GM23338 (cell line): ENCODE measurements around the gene SYT10. TPM values are rescaled to one million over a fixed set of nuclear protein-coding genes. Genes with fewer than 3 reads are reported as not detected.

Experiments
- ATAC-seq: fragments of 200-7000 bp; cut with Tn5 transposase; 3 replicates; pipeline ENCODE4 v1.9.1; 2020
- DNase-seq: peaks from one replicate; pipeline ENCODE4 v3.0.0-alpha.2; 2015; ENCODE audit warnings: low spot score
- H2AFZ ChIP-seq: fragments of 200-600 bp; sonication (generic); 2 replicates; pipeline ENCODE4 v1.8.0; 2016; ENCODE audit warnings: antibody characterized with exemption, mild to moderate bottlenecking, moderate library complexity
- H3F3A ChIP-seq: fragments of 200-600 bp; sonication (generic); replicated peaks from 2 replicates; pipeline ENCODE4 v1.8.0; 2017; ENCODE audit warnings: antibody characterized with exemption, mixed run types, low read depth
- H3K27ac ChIP-seq: fragments of 200-600 bp; sonication (generic); 2 replicates; pipeline ENCODE4 v1.6.1; 2016; ENCODE audit warnings: low read depth
- H3K27me3 ChIP-seq: fragments of 200-600 bp; sonication (generic); 2 replicates; pipeline ENCODE4 v1.8.0; 2016; ENCODE audit warnings: mild to moderate bottlenecking, mixed run types, moderate library complexity; ENCODE audit not compliant: insufficient read depth
- H3K36me3 ChIP-seq: fragments of 200-600 bp; sonication (generic); 2 replicates; pipeline ENCODE4 v1.8.0; 2016; ENCODE audit warnings: mild to moderate bottlenecking; ENCODE audit not compliant: insufficient read depth
- H3K4me1 ChIP-seq: fragments of 200-600 bp; sonication (generic); 2 replicates; pipeline ENCODE4 v1.8.0; 2016; ENCODE audit warnings: mild to moderate bottlenecking, moderate library complexity; ENCODE audit not compliant: insufficient read depth
- H3K4me2 ChIP-seq: fragments of 200-600 bp; sonication (generic); 2 replicates; pipeline ENCODE4 v1.7.1; 2017; ENCODE audit warnings: mixed run types
- H3K4me3 ChIP-seq: fragments of 200-600 bp; sonication (generic); 2 replicates; pipeline ENCODE4 v1.6.1; 2016; ENCODE audit warnings: mixed run types
- H3K79me2 ChIP-seq: fragments of 200-600 bp; sonication (generic); replicated peaks from 2 replicates; pipeline ENCODE4 v1.8.0; 2017; ENCODE audit warnings: mild to moderate bottlenecking; ENCODE audit not compliant: insufficient read depth
- H3K9me2 ChIP-seq: fragments of 200-600 bp; sonication (generic); 2 replicates; pipeline ENCODE4 v1.8.0; 2017; ENCODE audit not compliant: insufficient read depth
- H4K20me1 ChIP-seq: fragments of 200-600 bp; sonication (generic); replicated peaks from 2 replicates; pipeline ENCODE4 v1.8.0; 2017; ENCODE audit warnings: mild to moderate bottlenecking; ENCODE audit not compliant: insufficient read depth
- H3K27ac Mint-ChIP-seq: 2 replicates; pipeline ENCODE4 v1.8.0; 2020; ENCODE audit warnings: inconsistent platforms, mild to moderate bottlenecking, moderate library complexity, mixed read lengths
- H3K27me3 Mint-ChIP-seq: 3 replicates; pipeline ENCODE4 v1.8.0; 2022; ENCODE audit warnings: low read depth, mild to moderate bottlenecking, moderate library complexity, mixed read lengths, inconsistent platforms; ENCODE audit not compliant: insufficient read depth, poor library complexity
- H3K36me3 Mint-ChIP-seq: 3 replicates; pipeline ENCODE4 v1.8.0; 2021; ENCODE audit warnings: low read depth, mild to moderate bottlenecking, inconsistent platforms, moderate library complexity, mixed read lengths
- H3K4me1 Mint-ChIP-seq: 3 replicates; pipeline ENCODE4 v1.8.0; 2020; ENCODE audit warnings: mild to moderate bottlenecking, inconsistent platforms, mixed read lengths
- H3K4me3 Mint-ChIP-seq: 3 replicates; pipeline ENCODE4 v1.8.0; 2021; ENCODE audit warnings: moderate library complexity, mild to moderate bottlenecking, inconsistent platforms, mixed read lengths
- H3K9me3 Mint-ChIP-seq: 3 replicates; pipeline ENCODE4 v1.8.0; 2020; ENCODE audit warnings: moderate library complexity, mild to moderate bottlenecking, inconsistent platforms, mixed read lengths
- EZH2 ChIP-seq: fragments of 200-600 bp; sonication (generic); IDR thresholded peaks from one replicate; pipeline ENCODE4 v1.8.0; 2017; ENCODE audit warnings: antibody characterized with exemption, mild to moderate bottlenecking, low read depth; ENCODE audit not compliant: unreplicated experiment
- EZH2phosphoT487 ChIP-seq: fragments of 200-600 bp; sonication (generic); IDR thresholded peaks from one replicate; pipeline ENCODE4 v1.8.1; 2018; ENCODE audit warnings: antibody characterized with exemption; ENCODE audit not compliant: unreplicated experiment
- JUNB ChIP-seq: IDR thresholded peaks from one replicate; pipeline ENCODE4 v1.6.1; 2016; ENCODE audit warnings: antibody characterized with exemption; ENCODE audit not compliant: unreplicated experiment
- NANOG ChIP-seq: IDR thresholded peaks from 2 replicates; pipeline ENCODE4 v1.6.1; 2016; ENCODE audit warnings: antibody characterized with exemption, borderline replicate concordance
- POLR2AphosphoS5 ChIP-seq: IDR thresholded peaks from 2 replicates; pipeline ENCODE4 v1.6.1; 2016; ENCODE audit warnings: antibody characterized with exemption, low read depth
- STAT1 ChIP-seq: IDR thresholded peaks from one replicate; pipeline ENCODE4 v1.6.1; 2016; ENCODE audit warnings: antibody characterized with exemption; ENCODE audit not compliant: unreplicated experiment
- ZNF114 ChIP-seq: fragments of 250-450 bp; sonication (Bioruptor Pico); IDR thresholded peaks from 2 replicates; pipeline ENCODE4 v1.5.0; 2020; ENCODE audit warnings: mild to moderate bottlenecking, moderate library complexity
- polyA plus RNA-seq: library from polyadenylated mRNA; unstranded; fragments of >200 nt; fragmentation: Nextera tagmentation; extraction: Ambion mirVana; gene quantifications from 2 replicates; pipeline ENCODE4 v1.2.1, GENCODE V29; 2016
- total RNA-seq: library from RNA; depleted of rRNA; stranded (reverse); fragments of >200 nt; shearing (Covaris generic); gene quantifications from 2 replicates; pipeline ENCODE4 v1.2.3, GENCODE V29; 2014
- TF ChIP-seq, protein P1 (sequence below), 2 experiments: fragments of 200-600 bp in 1 of 2; sonication (generic) in 1 of 2; conservative IDR thresholded peaks; 2 replicates each; pipeline versions ENCODE4 v1.5.1 to v1.6.1; 2016 to 2017; ENCODE audit warnings: antibody characterized with exemption in 2 of 2, low read depth in 2 of 2, mild to moderate bottlenecking in 2 of 2, moderate library complexity in 1 of 2
- TF ChIP-seq, protein P2 (sequence below): fragments of 250-450 bp; sonication (Bioruptor Pico); IDR thresholded peaks from 2 replicates; pipeline ENCODE4 v1.5.0; 2020; ENCODE audit warnings: mild to moderate bottlenecking, moderate library complexity

SYT10 gene
- total and polyA plus RNA-seq, 2 experiments from 2014 or later = 1.3 to 3.0 TPM

DNA sequence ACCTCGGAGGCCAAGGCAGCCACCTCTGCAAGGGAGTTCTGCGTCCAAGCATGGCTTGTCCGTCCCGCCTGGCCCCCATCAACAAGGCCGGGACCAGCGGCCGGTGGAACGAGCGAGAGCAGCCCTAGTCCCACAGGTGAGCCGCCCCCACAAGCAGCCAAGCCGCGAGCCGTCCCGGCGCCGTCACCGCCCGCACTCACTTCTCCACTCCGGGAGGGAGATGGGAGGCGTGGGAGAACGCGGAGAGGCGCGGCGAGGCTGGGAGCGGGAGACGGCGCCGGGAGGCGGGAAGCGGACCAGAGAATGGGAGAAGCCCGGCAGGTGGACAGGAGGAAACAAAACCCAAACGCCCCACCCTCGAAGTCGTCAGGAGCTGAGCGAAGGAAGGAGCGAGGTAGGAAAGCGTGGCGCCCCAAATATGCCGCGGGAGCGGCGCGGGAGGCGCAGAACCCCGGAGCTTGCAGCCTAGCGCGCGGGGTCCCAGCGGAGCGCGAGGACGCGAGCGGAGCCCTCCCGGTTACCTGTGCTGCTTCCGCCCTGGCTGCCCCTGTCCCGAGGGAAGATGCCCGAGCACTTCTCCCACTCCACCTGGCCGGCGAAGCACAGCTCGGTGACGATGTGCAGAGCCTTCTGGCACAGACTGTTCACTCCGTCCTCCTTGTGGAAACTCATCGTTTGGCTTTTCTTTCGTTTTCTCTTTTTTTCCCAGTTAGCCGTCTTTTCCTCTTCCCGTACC is 600 bp downstream of the SYT10 start:
- H3K4me3 ChIP-seq = peak overlapping the region; percentile 79
- H3K4me1 ChIP-seq = peaks cover 21% of the 10 kb centered on the region
- peaks cover 3% of the 10 kb centered on the region; the same call in 2 of the 3 replicates for H3K9me3 Mint-ChIP-seq
- no peaks in the 10 kb centered on the region for H3K36me3 ChIP-seq
- H3K4me2 ChIP-seq = peak overlapping the region; percentile 92
- no peak overlapping the region for H3K27ac ChIP-seq
- peaks cover 47% of the 10 kb centered on the region for H3K27me3 ChIP-seq
- H4K20me1 ChIP-seq = no peaks in the 10 kb centered on the region
- H2AFZ ChIP-seq = peak overlapping the region; percentile 100
- peaks cover 3% of the 10 kb centered on the region; the same call in 1 of the 3 replicates for H3K36me3 Mint-ChIP-seq
- H3K4me3 Mint-ChIP-seq = peak overlapping the region; percentile 87
- no peaks in the 10 kb centered on the region for H3K9me2 ChIP-seq
- H3K79me2 ChIP-seq = no peaks in the 10 kb centered on the region
- no peaks in the 10 kb centered on the region; the same call in 1 of the 2 replicates for H3F3A ChIP-seq
- TF ChIP-seq POLR2AphosphoS5 (no peak), EZH2phosphoT487 (no peak), STAT1 (no peak), NANOG (no peak)
- TF ChIP-seq, protein P1, sequence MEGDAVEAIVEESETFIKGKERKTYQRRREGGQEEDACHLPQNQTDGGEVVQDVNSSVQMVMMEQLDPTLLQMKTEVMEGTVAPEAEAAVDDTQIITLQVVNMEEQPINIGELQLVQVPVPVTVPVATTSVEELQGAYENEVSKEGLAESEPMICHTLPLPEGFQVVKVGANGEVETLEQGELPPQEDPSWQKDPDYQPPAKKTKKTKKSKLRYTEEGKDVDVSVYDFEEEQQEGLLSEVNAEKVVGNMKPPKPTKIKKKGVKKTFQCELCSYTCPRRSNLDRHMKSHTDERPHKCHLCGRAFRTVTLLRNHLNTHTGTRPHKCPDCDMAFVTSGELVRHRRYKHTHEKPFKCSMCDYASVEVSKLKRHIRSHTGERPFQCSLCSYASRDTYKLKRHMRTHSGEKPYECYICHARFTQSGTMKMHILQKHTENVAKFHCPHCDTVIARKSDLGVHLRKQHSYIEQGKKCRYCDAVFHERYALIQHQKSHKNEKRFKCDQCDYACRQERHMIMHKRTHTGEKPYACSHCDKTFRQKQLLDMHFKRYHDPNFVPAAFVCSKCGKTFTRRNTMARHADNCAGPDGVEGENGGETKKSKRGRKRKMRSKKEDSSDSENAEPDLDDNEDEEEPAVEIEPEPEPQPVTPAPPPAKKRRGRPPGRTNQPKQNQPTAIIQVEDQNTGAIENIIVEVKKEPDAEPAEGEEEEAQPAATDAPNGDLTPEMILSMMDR (conservative IDR thresholded peaks at IDR 0.05; ENCODE audit: low read depth in 2 of 2) = no peak
- peaks cover 17% of the 10 kb centered on the region for H3K4me1 Mint-ChIP-seq
- H3K27ac Mint-ChIP-seq = peak overlapping the region; percentile 30; the same call in 1 of the 2 replicates
- H3K27me3 Mint-ChIP-seq = peaks cover 32% of the 10 kb centered on the region
- peak; percentile 73 for DNase-seq
- peak; percentile 66 for ATAC-seq

DNA sequence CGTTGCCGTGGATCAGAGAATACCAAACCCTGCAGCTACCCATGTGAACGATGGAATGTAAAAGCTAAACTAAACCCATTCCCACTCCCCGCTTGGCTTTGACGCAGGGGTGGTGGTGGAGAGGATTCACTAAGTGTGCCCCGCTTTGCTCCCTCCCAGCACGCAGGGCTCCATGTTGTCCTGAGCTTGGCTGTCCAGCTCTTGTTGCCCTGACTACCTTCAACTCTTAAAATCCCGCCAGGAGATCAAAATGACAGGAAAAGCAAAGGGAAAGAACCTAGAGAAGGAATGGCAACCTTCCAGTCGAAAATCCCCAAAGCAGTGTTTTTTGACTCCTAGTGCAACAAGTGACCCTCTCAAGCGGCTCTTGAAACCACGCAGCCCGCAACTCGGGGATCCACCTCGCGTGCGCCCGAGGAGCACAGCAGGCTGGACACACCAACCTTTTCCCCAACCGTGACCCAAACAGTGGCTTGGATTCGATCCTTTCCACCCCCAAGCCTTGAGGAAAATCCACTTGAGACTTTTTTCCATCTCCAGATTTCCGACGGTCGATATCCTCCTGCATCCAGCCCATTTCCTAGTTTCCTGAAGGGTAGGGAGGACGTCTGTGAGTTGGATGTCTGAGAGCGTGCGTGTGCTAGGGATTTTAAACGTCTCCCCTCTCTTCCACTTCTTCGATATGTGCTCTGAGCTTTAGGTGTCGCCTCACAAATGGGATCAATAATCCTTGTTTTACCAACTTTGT is 1.4 kb downstream of the SYT10 start:
- no peak overlapping the region for H3K27ac Mint-ChIP-seq
- peaks cover 32% of the 10 kb centered on the region for H3K27me3 Mint-ChIP-seq
- TF ChIP-seq, protein P2, sequence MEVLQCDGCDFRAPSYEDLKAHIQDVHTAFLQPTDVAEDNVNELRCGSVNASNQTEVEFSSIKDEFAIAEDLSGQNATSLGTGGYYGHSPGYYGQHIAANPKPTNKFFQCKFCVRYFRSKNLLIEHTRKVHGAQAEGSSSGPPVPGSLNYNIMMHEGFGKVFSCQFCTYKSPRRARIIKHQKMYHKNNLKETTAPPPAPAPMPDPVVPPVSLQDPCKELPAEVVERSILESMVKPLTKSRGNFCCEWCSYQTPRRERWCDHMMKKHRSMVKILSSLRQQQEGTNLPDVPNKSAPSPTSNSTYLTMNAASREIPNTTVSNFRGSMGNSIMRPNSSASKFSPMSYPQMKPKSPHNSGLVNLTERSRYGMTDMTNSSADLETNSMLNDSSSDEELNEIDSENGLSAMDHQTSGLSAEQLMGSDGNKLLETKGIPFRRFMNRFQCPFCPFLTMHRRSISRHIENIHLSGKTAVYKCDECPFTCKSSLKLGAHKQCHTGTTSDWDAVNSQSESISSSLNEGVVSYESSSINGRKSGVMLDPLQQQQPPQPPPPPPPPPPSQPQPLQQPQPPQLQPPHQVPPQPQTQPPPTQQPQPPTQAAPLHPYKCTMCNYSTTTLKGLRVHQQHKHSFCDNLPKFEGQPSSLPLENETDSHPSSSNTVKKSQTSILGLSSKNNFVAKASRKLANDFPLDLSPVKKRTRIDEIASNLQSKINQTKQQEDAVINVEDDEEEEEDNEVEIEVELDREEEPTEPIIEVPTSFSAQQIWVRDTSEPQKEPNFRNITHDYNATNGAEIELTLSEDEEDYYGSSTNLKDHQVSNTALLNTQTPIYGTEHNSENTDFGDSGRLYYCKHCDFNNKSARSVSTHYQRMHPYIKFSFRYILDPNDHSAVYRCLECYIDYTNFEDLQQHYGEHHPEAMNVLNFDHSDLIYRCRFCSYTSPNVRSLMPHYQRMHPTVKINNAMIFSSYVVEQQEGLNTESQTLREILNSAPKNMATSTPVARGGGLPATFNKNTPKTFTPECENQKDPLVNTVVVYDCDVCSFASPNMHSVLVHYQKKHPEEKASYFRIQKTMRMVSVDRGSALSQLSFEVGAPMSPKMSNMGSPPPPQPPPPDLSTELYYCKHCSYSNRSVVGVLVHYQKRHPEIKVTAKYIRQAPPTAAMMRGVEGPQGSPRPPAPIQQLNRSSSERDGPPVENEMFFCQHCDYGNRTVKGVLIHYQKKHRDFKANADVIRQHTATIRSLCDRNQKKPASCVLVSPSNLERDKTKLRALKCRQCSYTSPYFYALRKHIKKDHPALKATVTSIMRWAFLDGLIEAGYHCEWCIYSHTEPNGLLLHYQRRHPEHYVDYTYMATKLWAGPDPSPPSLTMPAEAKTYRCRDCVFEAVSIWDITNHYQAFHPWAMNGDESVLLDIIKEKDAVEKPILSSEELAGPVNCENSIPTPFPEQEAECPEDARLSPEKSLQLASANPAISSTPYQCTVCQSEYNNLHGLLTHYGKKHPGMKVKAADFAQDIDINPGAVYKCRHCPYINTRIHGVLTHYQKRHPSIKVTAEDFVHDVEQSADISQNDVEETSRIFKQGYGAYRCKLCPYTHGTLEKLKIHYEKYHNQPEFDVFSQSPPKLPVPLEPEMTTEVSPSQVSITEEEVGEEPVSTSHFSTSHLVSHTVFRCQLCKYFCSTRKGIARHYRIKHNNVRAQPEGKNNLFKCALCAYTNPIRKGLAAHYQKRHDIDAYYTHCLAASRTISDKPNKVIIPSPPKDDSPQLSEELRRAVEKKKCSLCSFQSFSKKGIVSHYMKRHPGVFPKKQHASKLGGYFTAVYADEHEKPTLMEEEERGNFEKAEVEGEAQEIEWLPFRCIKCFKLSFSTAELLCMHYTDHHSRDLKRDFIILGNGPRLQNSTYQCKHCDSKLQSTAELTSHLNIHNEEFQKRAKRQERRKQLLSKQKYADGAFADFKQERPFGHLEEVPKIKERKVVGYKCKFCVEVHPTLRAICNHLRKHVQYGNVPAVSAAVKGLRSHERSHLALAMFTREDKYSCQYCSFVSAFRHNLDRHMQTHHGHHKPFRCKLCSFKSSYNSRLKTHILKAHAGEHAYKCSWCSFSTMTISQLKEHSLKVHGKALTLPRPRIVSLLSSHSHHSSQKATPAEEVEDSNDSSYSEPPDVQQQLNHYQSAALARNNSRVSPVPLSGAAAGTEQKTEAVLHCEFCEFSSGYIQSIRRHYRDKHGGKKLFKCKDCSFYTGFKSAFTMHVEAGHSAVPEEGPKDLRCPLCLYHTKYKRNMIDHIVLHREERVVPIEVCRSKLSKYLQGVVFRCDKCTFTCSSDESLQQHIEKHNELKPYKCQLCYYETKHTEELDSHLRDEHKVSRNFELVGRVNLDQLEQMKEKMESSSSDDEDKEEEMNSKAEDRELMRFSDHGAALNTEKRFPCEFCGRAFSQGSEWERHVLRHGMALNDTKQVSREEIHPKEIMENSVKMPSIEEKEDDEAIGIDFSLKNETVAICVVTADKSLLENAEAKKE (CRISPR knock-in tag) = no peak
- TF ChIP-seq EZH2 (no peak), POLR2AphosphoS5 (no peak), STAT1 (no peak), ZNF114 (CRISPR knock-in tag) (no peak), JUNB (no peak), NANOG (no peak)
- no peaks in the 10 kb centered on the region; the same call in 1 of the 2 replicates for H3F3A ChIP-seq
- H3K27me3 ChIP-seq = peaks cover 47% of the 10 kb centered on the region
- peak overlapping the region; percentile 79 for H3K4me3 ChIP-seq
- H3K9me3 Mint-ChIP-seq = peaks cover 3% of the 10 kb centered on the region; the same call in 2 of the 3 replicates
- H3K27ac ChIP-seq = no peak overlapping the region
- no peaks in the 10 kb centered on the region for H3K79me2 ChIP-seq
- peak overlapping the region; percentile 87 for H3K4me3 Mint-ChIP-seq
- peaks cover 21% of the 10 kb centered on the region for H3K4me1 ChIP-seq
- DNase-seq = peak; percentile 38
- peak overlapping the region; percentile 92 for H3K4me2 ChIP-seq
- H3K36me3 Mint-ChIP-seq = peaks cover 3% of the 10 kb centered on the region; the same call in 1 of the 3 replicates
- peak overlapping the region; percentile 100 for H2AFZ ChIP-seq
- H4K20me1 ChIP-seq = no peaks in the 10 kb centered on the region
- H3K9me2 ChIP-seq = no peaks in the 10 kb centered on the region
- H3K4me1 Mint-ChIP-seq = peaks cover 17% of the 10 kb centered on the region
- peak; percentile 5; the same call in 2 of the 3 replicates for ATAC-seq
- no peaks in the 10 kb centered on the region for H3K36me3 ChIP-seq
